Retina (tissue), 1 donor: Measurements from ENCODE around the gene MAP3K2.
A peak's percentile ranks its signal among the peaks of the same experiment; 100 is the strongest.

ENCODE experiments used
- DNase-seq: peaks from one replicate; pipeline ENCODE4 v3.0.0-alpha.2; 2016

Gene MAP3K2

DNA sequence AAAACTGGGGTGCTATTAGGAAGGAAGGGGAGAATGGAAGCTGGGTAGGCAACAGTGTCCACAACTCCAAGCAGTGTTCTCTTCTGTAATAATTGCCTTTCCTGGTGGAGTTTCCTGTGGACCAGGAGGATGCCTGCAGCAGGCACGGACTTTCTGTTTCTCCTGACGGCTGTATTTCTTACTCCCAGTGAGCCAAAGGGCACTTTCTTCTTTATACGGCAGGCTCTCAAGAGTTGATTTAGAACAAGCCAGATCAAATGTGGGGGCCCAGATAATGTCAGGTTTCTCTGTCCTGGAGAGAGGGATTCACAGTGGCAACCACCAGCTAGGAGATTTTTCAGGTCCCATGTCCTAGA lies 17.5 kb upstream of the MAP3K2 start:
- DNase-seq = no peak

- DNase-seq = no peak
These were observed 16.9 kb upstream of the MAP3K2 start for GRCh38 chr2:127404466-127405254.

DNA sequence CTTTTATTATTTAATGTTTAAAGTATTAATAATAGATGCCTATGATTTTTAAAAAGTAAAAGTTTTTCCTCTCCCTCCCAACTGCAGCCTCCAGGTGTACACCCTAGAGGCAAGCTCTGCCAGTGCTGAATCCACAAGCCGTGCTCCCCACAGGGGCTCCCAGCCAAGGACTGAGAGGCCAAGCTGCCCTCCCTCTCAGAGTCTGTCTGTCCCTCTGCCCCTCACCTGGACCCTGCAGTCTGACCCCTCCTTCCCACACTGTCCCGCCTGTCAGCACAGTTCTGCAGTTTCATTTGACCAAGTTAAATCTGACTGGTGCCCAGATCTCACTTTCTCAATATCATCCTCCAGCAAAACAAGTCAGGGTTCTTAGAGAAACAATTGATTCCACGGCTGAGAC lies 15.7 kb upstream of the MAP3K2 start:
- DNase-seq = no peak

DNA sequence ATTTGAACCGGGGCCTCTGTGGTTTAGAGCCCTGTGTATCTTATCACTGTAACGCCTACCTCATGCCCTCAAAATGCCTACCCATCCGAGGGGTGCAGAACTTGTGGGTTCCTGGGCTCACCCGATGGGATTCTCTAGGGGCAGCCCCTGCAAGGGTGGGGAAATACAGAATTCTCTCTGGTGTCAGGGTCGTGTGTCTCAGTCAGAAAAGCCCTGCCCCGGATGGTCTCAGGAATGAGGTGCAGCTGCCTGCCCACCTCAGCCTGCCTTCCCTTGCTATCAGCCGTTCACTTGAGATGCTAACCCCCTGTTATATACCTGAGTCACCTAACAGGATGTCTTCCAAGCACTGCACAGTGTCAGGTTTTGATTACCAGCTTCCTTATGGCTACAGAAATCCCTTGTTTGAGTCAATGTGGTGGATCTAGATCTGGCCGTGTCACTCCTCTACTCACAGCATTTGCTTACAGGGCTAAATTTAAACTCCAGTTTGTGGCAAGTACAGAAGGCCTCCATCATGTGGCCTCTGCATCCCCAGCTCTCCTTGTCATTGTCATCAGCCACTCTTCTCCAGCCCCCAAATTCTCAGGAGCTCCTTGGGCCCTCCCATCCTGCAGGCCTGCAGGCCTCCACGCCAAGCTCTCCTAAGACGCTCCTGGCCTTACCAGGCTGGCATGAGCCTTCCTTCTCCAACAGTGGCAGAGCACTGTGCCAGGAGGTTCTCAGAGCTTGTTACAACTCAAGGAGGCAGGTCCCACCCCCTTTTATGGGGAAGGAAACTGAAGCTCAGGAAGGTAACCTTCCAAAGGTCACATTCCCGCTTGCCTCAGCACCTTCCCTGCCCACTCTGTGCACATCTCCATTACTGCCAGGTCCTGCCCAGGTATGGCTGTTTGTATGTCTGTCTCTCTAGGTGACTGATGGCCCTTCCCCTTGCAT lies 14.3 kb upstream of the MAP3K2 start:
- no peak for DNase-seq

DNA sequence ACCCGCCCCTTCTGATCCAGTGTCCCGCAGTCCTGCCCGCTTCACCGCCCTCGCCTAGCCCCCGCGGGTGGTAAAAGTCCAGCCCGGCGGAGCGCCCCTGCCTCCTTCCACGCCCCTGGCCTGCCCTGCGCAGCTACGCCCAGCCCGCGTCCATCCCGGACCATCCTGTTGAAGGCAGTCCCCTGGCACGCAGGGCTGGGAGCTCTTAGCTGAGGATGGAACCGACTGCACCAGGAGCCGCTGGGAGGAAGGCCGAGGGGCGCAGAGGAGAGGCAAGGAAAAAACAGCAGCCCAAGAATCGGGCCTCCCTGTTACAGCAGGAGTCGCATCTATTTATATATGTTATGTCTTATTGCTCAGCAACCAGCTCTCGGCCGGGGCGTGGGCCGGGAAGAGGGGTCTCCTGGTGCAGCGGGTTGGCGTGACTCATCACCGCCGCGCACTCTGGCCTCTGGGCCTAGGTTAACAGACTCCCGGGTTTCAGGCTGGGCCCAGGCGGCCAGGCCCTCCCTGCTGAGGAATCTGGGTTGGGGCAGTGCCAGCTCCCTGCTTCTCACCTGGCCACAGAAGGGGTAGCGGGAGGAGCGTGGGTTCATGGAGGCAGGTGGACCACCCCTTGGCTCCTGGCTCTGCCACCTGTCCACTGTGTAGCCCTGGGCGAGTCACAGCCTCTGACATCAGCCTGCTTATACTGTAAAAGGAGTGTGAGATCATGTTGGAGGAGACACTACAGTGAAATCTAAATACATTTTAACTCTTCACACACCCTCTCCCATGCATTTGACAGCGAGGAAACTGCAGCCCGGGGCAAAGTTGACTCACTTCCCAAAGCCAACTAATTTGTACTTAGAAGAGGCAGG lies 13.4 kb upstream of the MAP3K2 start:
- DNase-seq = peak; percentile 39

- DNase-seq = no peak
These were observed 12.7 kb upstream of the MAP3K2 start for GRCh38 chr2:127400533-127400896.

DNA sequence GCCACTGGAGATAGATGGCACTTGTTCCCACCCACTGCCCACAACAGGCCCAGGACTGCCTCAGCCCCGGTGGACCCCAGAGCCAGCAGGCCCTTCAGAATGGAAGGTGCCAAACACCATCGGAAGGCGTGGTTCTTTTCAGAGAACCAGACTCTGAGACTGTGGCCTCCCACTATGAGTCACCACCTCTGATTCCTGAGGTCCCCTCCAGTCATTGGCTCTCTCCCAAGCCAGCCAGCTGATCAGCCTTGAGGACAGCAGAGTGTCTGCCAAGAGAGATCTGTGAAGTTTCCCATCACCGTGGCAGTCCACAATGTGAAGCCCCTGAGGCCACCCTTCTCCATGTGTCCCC lies 10.4 kb upstream of the MAP3K2 start:
- no peak for DNase-seq

- DNase-seq = no peak
These were observed 9.9 kb upstream of the MAP3K2 start for GRCh38 chr2:127397568-127398238.

DNA sequence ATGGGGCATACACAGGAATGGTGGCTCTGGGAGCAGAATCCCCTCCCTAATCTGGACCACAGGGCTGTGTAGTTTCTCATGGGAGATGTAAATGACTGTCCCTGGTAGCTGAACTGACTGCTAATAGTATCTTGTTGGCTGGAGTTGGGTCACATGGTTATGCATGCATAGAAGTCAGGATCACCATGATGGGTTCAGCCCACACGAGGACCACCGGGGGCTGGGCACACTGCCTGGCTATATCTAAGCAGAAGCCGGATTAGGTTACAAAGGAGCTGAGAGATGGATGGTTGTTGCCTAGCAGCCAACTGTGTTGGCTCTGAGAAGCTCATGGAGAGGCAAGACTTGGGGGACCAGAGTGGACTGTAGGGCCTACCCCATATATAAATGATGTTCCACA lies 6.7 kb upstream of the MAP3K2 start:
- DNase-seq = no peak

DNA sequence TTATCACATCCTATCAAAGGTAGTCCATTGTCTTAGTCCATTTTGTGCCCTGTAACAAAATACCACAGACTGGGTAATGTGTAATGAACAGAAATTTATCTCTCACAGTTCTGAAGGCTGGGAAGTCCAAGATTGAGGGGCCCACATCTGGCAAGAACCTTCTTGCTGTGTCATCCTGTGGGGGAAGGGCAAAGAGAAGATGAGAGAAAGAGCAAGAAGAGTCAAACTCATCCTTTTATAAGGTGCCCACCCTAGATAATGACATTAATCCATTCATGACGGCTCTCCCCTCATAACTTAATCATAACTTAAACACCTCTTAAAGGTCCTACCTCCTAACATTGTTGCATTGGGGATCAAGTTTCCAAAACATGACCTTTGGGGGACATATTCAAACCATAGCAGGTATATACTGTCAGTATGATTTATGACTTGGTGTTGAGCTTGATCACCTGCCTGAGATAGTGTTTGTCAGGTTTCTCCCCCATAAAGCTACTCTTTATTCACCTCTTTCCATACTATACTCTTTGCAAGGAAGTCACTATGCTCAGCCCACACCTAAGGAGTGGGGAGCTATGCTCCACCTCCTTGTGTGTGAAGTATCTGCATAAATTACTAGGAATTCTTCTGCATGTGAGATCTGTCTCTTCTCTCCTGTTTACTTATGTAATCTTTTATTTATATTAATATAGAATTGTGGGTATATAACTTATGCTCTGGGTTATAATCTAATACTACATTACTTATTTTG lies 5.2 kb upstream of the MAP3K2 start:
- no peak for DNase-seq

DNA sequence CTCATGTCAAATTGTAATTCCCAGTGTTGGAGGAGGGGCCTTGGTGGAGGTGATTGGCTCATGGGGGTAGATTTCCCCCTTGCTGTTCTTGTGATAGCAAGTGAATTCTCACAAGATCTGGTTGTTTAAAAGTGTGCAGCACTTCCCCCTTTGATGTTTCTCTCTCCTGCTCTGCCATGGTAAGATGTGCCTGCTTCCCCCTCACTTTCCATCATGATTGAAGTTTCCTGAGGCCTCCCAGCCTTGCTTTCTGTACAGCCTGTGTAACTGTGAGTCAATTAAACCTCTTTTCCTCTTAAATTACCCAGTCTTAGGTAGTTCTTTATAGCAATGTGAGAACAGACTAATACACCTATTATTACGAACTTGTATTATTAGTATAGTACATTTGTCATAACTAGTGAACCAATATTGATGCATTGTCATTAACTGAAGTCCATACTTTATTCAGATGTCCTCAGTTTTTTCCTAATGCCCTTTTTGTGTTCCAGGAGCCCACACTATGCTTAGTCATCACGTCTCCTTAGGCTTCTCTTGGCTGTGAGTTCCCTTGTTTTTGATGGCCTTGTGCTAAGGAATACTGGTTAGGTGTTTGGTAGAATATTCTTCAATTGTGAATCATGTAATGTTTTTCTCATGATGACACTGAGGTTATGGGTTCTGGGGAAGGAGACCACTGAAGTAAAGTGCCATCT lies 4.5 kb upstream of the MAP3K2 start:
- DNase-seq = no peak

- DNase-seq = no peak
These were observed 2.1 kb upstream of the MAP3K2 start for GRCh38 chr2:127389778-127390435.

- DNase-seq = no peak
These were observed 819 bp upstream of the MAP3K2 start for GRCh38 chr2:127388423-127389164.

- DNase-seq = peak; percentile 95
These were observed 766 bp downstream of the MAP3K2 start for GRCh38 chr2:127386764-127387654.

DNA sequence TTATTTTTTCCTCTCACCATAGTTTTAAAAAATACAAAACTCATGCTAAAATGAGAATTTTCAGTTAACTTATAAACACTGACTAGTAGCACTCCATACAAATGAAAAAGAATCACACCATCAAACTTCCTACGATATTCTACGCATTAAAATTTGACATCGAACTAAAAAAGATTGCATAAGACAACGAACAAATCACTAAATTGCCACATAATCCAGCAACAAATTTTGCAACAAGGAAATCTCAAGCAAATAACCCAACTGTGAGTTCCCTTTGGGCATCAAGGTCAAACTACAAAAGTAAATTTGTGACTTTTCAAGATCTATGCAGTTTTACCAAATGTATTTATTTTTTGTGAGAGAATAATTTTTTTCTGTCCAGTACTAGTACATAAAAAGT lies 1.5 kb downstream of the MAP3K2 start:
- DNase-seq = no peak

DNA sequence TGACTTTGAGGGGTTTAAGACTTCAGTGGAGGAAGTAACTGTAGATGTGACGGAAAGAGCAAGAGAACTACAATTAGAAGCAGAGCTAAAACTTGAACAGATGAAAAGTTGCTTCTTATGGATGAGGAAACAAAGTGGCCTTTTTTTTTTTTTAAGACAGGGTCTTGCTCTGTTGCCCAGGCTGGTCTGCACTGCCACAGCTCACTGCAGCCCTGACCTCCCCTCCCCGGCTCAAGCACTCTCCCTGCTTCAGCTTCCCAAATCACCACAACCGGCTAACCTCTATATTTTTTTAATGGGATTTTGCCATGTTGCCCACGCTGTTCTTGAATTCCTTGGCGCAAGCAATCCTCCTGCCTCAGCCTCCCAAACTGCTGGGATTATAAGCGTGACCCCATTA lies 3.2 kb downstream of the MAP3K2 start:
- no peak for DNase-seq

- DNase-seq = no peak
These were observed 4.9 kb downstream of the MAP3K2 start for GRCh38 chr2:127382831-127383230.

DNA sequence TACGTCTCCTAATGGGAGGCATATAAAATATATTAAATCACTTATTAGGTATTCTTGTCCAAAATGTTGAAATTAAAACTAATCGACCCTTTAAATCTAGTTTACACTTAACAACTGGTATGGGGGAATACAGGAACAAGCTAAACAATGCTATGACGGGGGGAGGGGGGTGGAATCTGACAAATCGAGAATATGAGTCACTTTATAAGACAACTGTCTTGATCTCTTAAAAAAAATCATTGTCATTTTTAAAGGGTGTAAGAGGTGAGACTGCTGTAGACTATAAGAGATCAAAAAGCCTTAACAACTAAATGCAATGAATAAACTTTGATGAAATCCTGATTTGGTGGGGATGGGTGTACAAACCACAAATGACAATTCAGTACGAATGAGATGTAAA lies 6.0 kb downstream of the MAP3K2 start:
- DNase-seq = no peak
